SK-N-SH treated with all-trans-retinoic acid at 6 μM for 48 hours (cell line): Measurements from ENCODE around the gene WWTR1.

ENCODE experiments used
- ATAC-seq: fragments of 200-7000 bp; cut with Tn5 transposase; 3 replicates; pipeline ENCODE4 v1.9.1; 2020; ENCODE audit warnings: mild to moderate bottlenecking, moderate library complexity
- ARNTL ChIP-seq: fragments of 450-650 bp; formaldehyde crosslinking; IDR thresholded peaks from 2 replicates; pipeline ENCODE4 v1.5.0; 2020; ENCODE audit warnings: low read depth, mild to moderate bottlenecking, moderate library complexity, borderline replicate concordance
- BACH2 ChIP-seq: fragments of 250-450 bp; sonication (Bioruptor Pico); IDR thresholded peaks from 2 replicates; pipeline ENCODE4 v1.9.0; 2021; ENCODE audit warnings: mild to moderate bottlenecking, borderline replicate concordance
- CSDC2 ChIP-seq: fragments of 250-450 bp; sonication (Bioruptor Pico); IDR thresholded peaks from 2 replicates; pipeline ENCODE4 v1.5.0; 2020; ENCODE audit warnings: mild to moderate bottlenecking, moderate library complexity
- ESRRG ChIP-seq: fragments of 250-450 bp; sonication (Bioruptor Pico); IDR thresholded peaks from 2 replicates; pipeline ENCODE4 v1.6.1; 2021; ENCODE audit warnings: mild to moderate bottlenecking
- GLIS3 ChIP-seq: fragments of 250-450 bp; sonication (Bioruptor Pico); IDR thresholded peaks from 2 replicates; pipeline ENCODE4 v1.5.0; 2020; ENCODE audit warnings: mild to moderate bottlenecking, moderate library complexity
- ISL1 ChIP-seq: fragments of 250-450 bp; sonication (Bioruptor Pico); IDR thresholded peaks from 2 replicates; pipeline ENCODE4 v2.1.2; 2022; ENCODE audit warnings: mild to moderate bottlenecking, moderate library complexity
- OSR1 ChIP-seq: fragments of 250-450 bp; sonication (Bioruptor Pico); IDR thresholded peaks from 2 replicates; pipeline ENCODE4 v1.8.0; 2022; ENCODE audit warnings: moderate library complexity, mild to moderate bottlenecking, inconsistent platforms
- PPARA ChIP-seq: fragments of 250-450 bp; sonication (Bioruptor Pico); IDR thresholded peaks from 2 replicates; pipeline ENCODE4 v1.5.0; 2020; ENCODE audit warnings: mild to moderate bottlenecking, borderline replicate concordance
- RARB ChIP-seq: fragments of 250-450 bp; sonication (Bioruptor Pico); IDR thresholded peaks from 2 replicates; pipeline ENCODE4 v1.8.0; 2021; ENCODE audit warnings: mild to moderate bottlenecking, moderate library complexity
- SNAI2 ChIP-seq: fragments of 250-450 bp; sonication (Bioruptor Pico); IDR thresholded peaks from 2 replicates; pipeline ENCODE4 v1.5.0; 2020; ENCODE audit warnings: mild to moderate bottlenecking, moderate library complexity
- TCF4 ChIP-seq: fragments of 250-450 bp; sonication (Bioruptor Pico); IDR thresholded peaks from 2 replicates; pipeline ENCODE4 v1.8.0; 2021; ENCODE audit warnings: mild to moderate bottlenecking, moderate library complexity, borderline replicate concordance
- TOX ChIP-seq: fragments of 250-450 bp; sonication (Bioruptor Pico); IDR thresholded peaks from 2 replicates; pipeline ENCODE4 v1.8.0; 2021; ENCODE audit warnings: mild to moderate bottlenecking, moderate library complexity, borderline replicate concordance
- ZC3H10 ChIP-seq: fragments of 250-450 bp; sonication (Bioruptor Pico); IDR thresholded peaks from 2 replicates; pipeline ENCODE4 v1.5.1; 2021; ENCODE audit warnings: mild to moderate bottlenecking, moderate library complexity
- ZFP3 ChIP-seq: fragments of 250-450 bp; sonication (Bioruptor Pico); IDR thresholded peaks from 2 replicates; pipeline ENCODE4 v1.5.0; 2020; ENCODE audit warnings: mild to moderate bottlenecking, moderate library complexity
- ZFP30 ChIP-seq: fragments of 450-650 bp; formaldehyde crosslinking; IDR thresholded peaks from 2 replicates; pipeline ENCODE4 v1.5.0; 2022; ENCODE audit warnings: mild to moderate bottlenecking, moderate library complexity
- ZNF565 ChIP-seq: fragments of 450-650 bp; formaldehyde crosslinking; conservative IDR thresholded peaks from 2 replicates; pipeline ENCODE4 v1.5.0; 2020; ENCODE audit warnings: low read depth, mild to moderate bottlenecking, moderate library complexity
- ZNF70 ChIP-seq: fragments of 450-650 bp; formaldehyde crosslinking; IDR thresholded peaks from 2 replicates; pipeline ENCODE4 v1.5.0; 2020; ENCODE audit warnings: mild to moderate bottlenecking, moderate library complexity
- ZNF8 ChIP-seq: fragments of 450-650 bp; formaldehyde crosslinking; IDR thresholded peaks from 2 replicates; pipeline ENCODE4 v1.5.0; 2020; ENCODE audit warnings: mild to moderate bottlenecking, moderate library complexity
- TF ChIP-seq, protein P1 (sequence below): fragments of 250-450 bp; sonication (Bioruptor Pico); IDR thresholded peaks from 2 replicates; pipeline ENCODE4 v1.5.1; 2021; ENCODE audit warnings: mild to moderate bottlenecking, moderate library complexity
- TF ChIP-seq, protein P2 (sequence below): fragments of 250-450 bp; sonication (Bioruptor Pico); IDR thresholded peaks from 2 replicates; pipeline ENCODE4 v1.8.0; 2020; ENCODE audit warnings: mild to moderate bottlenecking, moderate library complexity, borderline replicate concordance
- TF ChIP-seq, protein P3 (sequence below): fragments of 250-450 bp; sonication (Bioruptor Pico); IDR thresholded peaks from 2 replicates; pipeline ENCODE4 v1.5.0; 2020; ENCODE audit warnings: mild to moderate bottlenecking, moderate library complexity
- TF ChIP-seq, protein P4 (sequence below): fragments of 250-450 bp; sonication (Bioruptor Pico); IDR thresholded peaks from 2 replicates; pipeline ENCODE4 v1.8.0; 2021; ENCODE audit warnings: low read depth, mild to moderate bottlenecking, moderate library complexity, borderline replicate concordance
- TF ChIP-seq, protein P5 (sequence below): fragments of 250-450 bp; sonication (Bioruptor Pico); IDR thresholded peaks from 2 replicates; pipeline ENCODE4 v1.5.1; 2020; ENCODE audit warnings: low read depth, mild to moderate bottlenecking, moderate library complexity

Gene WWTR1

DNA sequence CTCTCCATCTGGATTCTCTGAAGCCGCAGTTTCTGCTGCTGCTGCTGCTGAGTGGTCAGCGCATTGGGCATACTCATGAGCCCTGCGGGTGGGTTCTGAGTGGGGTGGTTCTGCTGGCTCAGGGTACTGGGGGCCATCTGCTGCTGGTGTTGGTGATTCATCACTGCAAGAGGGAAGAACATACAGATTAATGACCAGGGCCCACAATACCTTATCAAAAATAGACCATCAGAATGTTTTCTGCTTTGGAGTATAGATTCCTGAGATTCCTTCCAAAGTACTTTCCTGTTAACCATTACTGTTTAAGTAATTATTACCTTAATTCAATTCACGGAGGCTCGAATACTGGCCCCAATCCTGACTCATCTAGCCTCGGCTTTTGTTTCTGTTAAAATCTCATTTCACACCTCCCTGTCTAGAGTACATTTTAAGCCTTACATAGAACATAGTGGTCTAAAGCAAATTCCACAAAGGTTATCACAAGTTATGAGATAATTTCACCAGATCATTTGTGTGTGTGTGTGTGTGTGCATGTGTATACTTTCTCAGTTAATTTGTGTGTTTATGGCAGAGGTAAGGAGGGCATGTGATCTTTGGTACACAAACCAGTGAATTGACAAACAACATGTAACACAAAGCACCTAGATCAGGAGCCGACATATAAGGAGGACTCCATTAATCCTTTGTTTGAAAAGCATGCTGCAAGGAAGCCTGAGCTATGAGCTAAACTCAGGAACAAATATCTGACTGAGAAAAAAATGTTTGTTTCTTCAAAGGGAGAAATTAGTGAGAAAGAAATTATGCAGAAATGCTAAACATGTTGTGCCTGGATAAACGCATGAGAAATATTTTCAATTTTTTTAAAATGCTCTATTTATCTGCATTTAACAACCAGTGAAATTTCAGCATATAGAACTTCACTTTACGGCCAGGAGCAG lies 115.2 kb downstream of the WWTR1 start:
- ATAC-seq = peak; percentile 55
- TF ChIP-seq BACH2 (CRISPR knock-in tag) = no peak
- no peak for TF ChIP-seq PPARA (CRISPR knock-in tag)
- TF ChIP-seq, protein P1, sequence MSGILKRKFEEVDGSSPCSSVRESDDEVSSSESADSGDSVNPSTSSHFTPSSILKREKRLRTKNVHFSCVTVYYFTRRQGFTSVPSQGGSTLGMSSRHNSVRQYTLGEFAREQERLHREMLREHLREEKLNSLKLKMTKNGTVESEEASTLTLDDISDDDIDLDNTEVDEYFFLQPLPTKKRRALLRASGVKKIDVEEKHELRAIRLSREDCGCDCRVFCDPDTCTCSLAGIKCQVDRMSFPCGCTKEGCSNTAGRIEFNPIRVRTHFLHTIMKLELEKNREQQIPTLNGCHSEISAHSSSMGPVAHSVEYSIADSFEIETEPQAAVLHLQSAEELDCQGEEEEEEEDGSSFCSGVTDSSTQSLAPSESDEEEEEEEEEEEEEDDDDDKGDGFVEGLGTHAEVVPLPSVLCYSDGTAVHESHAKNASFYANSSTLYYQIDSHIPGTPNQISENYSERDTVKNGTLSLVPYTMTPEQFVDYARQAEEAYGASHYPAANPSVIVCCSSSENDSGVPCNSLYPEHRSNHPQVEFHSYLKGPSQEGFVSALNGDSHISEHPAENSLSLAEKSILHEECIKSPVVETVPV (CRISPR knock-in tag) = no peak
- no peak for TF ChIP-seq ZC3H10
- no peak for TF ChIP-seq ESRRG
- no peak for TF ChIP-seq ZNF8
- 0 out of 2 replicates have a peak, but pooled peaks have one; percentile 27 for TF ChIP-seq TCF4 (CRISPR knock-in tag)
- TF ChIP-seq SNAI2 (CRISPR knock-in tag) = peak; percentile 64; the same call in 1 of the 2 replicates
- peak; percentile 85; the same call in 1 of the 2 replicates for TF ChIP-seq CSDC2 (CRISPR knock-in tag)
- TF ChIP-seq, protein P2, sequence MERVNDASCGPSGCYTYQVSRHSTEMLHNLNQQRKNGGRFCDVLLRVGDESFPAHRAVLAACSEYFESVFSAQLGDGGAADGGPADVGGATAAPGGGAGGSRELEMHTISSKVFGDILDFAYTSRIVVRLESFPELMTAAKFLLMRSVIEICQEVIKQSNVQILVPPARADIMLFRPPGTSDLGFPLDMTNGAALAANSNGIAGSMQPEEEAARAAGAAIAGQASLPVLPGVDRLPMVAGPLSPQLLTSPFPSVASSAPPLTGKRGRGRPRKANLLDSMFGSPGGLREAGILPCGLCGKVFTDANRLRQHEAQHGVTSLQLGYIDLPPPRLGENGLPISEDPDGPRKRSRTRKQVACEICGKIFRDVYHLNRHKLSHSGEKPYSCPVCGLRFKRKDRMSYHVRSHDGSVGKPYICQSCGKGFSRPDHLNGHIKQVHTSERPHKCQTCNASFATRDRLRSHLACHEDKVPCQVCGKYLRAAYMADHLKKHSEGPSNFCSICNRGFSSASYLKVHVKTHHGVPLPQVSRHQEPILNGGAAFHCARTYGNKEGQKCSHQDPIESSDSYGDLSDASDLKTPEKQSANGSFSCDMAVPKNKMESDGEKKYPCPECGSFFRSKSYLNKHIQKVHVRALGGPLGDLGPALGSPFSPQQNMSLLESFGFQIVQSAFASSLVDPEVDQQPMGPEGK = peak; percentile 84; the same call in 1 of the 2 replicates
- TF ChIP-seq, protein P3, sequence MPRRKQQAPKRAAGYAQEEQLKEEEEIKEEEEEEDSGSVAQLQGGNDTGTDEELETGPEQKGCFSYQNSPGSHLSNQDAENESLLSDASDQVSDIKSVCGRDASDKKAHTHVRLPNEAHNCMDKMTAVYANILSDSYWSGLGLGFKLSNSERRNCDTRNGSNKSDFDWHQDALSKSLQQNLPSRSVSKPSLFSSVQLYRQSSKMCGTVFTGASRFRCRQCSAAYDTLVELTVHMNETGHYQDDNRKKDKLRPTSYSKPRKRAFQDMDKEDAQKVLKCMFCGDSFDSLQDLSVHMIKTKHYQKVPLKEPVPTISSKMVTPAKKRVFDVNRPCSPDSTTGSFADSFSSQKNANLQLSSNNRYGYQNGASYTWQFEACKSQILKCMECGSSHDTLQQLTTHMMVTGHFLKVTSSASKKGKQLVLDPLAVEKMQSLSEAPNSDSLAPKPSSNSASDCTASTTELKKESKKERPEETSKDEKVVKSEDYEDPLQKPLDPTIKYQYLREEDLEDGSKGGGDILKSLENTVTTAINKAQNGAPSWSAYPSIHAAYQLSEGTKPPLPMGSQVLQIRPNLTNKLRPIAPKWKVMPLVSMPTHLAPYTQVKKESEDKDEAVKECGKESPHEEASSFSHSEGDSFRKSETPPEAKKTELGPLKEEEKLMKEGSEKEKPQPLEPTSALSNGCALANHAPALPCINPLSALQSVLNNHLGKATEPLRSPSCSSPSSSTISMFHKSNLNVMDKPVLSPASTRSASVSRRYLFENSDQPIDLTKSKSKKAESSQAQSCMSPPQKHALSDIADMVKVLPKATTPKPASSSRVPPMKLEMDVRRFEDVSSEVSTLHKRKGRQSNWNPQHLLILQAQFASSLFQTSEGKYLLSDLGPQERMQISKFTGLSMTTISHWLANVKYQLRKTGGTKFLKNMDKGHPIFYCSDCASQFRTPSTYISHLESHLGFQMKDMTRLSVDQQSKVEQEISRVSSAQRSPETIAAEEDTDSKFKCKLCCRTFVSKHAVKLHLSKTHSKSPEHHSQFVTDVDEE (CRISPR knock-in tag) = peak; percentile 24; the same call in 1 of the 2 replicates
- no peak for TF ChIP-seq OSR1
- peak; percentile 96 for TF ChIP-seq ISL1 (CRISPR knock-in tag)
- TF ChIP-seq ARNTL (CRISPR knock-in tag) = no peak
- TF ChIP-seq TOX = no peak
- TF ChIP-seq ZFP3 (CRISPR knock-in tag) = peak; percentile 85
- TF ChIP-seq ZNF565 (CRISPR knock-in tag) = no peak
- peak; percentile 83 for TF ChIP-seq GLIS3 (CRISPR knock-in tag)
- TF ChIP-seq, protein P4, sequence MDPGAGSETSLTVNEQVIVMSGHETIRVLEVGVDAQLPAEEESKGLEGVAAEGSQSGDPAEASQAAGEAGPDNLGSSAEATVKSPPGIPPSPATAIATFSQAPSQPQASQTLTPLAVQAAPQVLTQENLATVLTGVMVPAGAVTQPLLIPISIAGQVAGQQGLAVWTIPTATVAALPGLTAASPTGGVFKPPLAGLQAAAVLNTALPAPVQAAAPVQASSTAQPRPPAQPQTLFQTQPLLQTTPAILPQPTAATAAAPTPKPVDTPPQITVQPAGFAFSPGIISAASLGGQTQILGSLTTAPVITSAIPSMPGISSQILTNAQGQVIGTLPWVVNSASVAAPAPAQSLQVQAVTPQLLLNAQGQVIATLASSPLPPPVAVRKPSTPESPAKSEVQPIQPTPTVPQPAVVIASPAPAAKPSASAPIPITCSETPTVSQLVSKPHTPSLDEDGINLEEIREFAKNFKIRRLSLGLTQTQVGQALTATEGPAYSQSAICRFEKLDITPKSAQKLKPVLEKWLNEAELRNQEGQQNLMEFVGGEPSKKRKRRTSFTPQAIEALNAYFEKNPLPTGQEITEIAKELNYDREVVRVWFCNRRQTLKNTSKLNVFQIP = no peak
- TF ChIP-seq RARB (CRISPR knock-in tag) = no peak
- peak; percentile 27; the same call in 1 of the 2 replicates for TF ChIP-seq ZFP30 (CRISPR knock-in tag)
- TF ChIP-seq, protein P5, sequence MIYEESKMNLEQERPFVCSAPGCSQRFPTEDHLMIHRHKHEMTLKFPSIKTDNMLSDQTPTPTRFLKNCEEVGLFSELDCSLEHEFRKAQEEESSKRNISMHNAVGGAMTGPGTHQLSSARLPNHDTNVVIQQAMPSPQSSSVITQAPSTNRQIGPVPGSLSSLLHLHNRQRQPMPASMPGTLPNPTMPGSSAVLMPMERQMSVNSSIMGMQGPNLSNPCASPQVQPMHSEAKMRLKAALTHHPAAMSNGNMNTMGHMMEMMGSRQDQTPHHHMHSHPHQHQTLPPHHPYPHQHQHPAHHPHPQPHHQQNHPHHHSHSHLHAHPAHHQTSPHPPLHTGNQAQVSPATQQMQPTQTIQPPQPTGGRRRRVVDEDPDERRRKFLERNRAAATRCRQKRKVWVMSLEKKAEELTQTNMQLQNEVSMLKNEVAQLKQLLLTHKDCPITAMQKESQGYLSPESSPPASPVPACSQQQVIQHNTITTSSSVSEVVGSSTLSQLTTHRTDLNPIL (CRISPR knock-in tag) = peak; percentile 65; the same call in 1 of the 2 replicates
- TF ChIP-seq ZNF70 = no peak

DNA sequence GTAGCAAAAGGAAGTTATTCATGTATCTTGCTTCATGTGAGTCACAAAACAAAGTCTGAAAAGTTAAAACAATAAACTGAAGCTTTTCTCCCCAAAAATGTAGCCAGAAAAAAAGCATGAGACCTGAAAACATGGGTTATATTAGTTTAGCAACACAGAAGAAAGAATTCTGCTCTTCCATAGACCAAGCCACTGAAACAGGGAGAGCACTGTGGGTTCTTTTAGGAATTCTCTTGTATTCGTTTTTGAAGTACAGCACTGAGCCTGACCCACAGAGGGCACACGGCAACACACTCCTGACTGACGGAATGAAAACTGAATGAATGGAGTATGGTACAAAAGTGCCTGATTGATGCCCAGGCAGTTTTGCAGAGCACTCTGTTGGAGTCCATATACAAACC lies 116.7 kb downstream of the WWTR1 start:
- ATAC-seq = peak; percentile 39
- TF ChIP-seq ZNF565 (CRISPR knock-in tag) (no peak), RARB (CRISPR knock-in tag) (no peak), ZC3H10 (no peak), OSR1 (no peak), ZFP30 (CRISPR knock-in tag) (no peak), ISL1 (CRISPR knock-in tag) (no peak), ZNF70 (no peak), PPARA (CRISPR knock-in tag) (no peak), ARNTL (CRISPR knock-in tag) (no peak), GLIS3 (CRISPR knock-in tag) (no peak), ZFP3 (CRISPR knock-in tag) (no peak), ESRRG (no peak), TCF4 (CRISPR knock-in tag) (no peak)
- TF ChIP-seq, protein P1 (CRISPR knock-in tag) = no peak
- TF ChIP-seq, protein P4 = no peak
- TF ChIP-seq, protein P2 = no peak
